H1 (cell line): ENCODE measurements around the gene SELENOV. TPM values are rescaled to one million over a fixed set of nuclear protein-coding genes. Genes with fewer than 3 reads are reported as not detected.

Experiments
- CTCF ChIA-PET: fragments of 300-600 bp; sonication (Branson Sonifier 250); formaldehyde crosslinking; loops from one replicate; lab custom pipeline; 2021; ENCODE audit not compliant: partially characterized antibody; lab: Charles Lee
- POLR2A ChIA-PET: fragments of 300-600 bp; sonication (Branson Sonifier 250); formaldehyde crosslinking; loops from one replicate; lab custom pipeline; 2021; ENCODE audit warnings: inconsistent platforms; ENCODE audit not compliant: partially characterized antibody; lab: Charles Lee
- DNase-seq, 2 experiments: peaks; one replicate each; pipeline versions ENCODE4 v3.0.0 to v3.0.0-alpha.2; 2010 to 2022; ENCODE audit warnings: low spot score in 2 of 2, low read depth in 1 of 2, mixed read lengths in 1 of 2
- FAIRE-seq: peaks from 2 replicates; lab custom pipeline; 2011; peaks lifted over from hg19 to GRCh38; lab: Jason Lieb, UNC
- H2AFZ ChIP-seq: 2 replicates; pipeline ENCODE4 v1.8.1; 2012; ENCODE audit warnings: low read length, inconsistent platforms
- H2AK5ac ChIP-seq: 2 replicates; pipeline ENCODE4 v1.6.1; 2013; ENCODE audit warnings: low read depth, low read length
- H2BK120ac ChIP-seq: replicated peaks from 2 replicates; pipeline ENCODE3; 2013; ENCODE audit warnings: low read depth, low read length, inconsistent platforms
- H2BK12ac ChIP-seq: 2 replicates; pipeline ENCODE4 v1.6.1; 2013; ENCODE audit warnings: low read depth, low read length
- H2BK15ac ChIP-seq: 2 replicates; pipeline ENCODE4 v1.6.1; 2013; ENCODE audit warnings: low read length
- H2BK20ac ChIP-seq: 2 replicates; pipeline ENCODE4 v1.6.1; 2013; ENCODE audit warnings: low read length
- H2BK5ac ChIP-seq: 2 replicates; pipeline ENCODE4 v1.6.1; 2013; ENCODE audit warnings: low read depth, low read length
- H3K14ac ChIP-seq: 2 replicates; pipeline ENCODE4 v1.6.1; 2013; ENCODE audit warnings: inconsistent platforms; ENCODE audit not compliant: insufficient read length
- H3K18ac ChIP-seq: 2 replicates; pipeline ENCODE4 v1.6.1; 2013; ENCODE audit warnings: low read length; ENCODE audit errors: extremely low read depth
- H3K23ac ChIP-seq: 2 replicates; pipeline ENCODE4 v1.6.1; 2013; ENCODE audit warnings: inconsistent platforms; ENCODE audit not compliant: insufficient read length
- H3K23me2 ChIP-seq: 2 replicates; pipeline ENCODE4 v1.6.1; 2013; ENCODE audit warnings: low read depth, low read length
- H3K27ac ChIP-seq: 2 replicates; pipeline ENCODE4 v1.6.1; 2011; ENCODE audit warnings: low read depth, low read length, inconsistent platforms
- H3K27me3 ChIP-seq, 4 experiments: replicated peaks in 1 of 4; 1 replicate in 1 of 4; 2 replicates in 3 of 4; pipeline versions ENCODE4 v1.6.1 to v1.8.1; 2011 to 2013; ENCODE audit warnings: low read length in 3 of 4, mild to moderate bottlenecking in 3 of 4, inconsistent platforms in 2 of 4, mixed read lengths in 2 of 4, moderate library complexity in 1 of 4; ENCODE audit not compliant: control insufficient read depth in 3 of 4, insufficient read depth in 3 of 4; ENCODE audit errors: extremely low read depth in 1 of 4
- H3K36me3 ChIP-seq, 4 experiments: 2 replicates each; pipeline versions ENCODE4 v1.6.1 to v1.8.1; 2011 to 2013; ENCODE audit warnings: mild to moderate bottlenecking in 4 of 4, low read length in 3 of 4, moderate library complexity in 2 of 4, control low read depth in 1 of 4, inconsistent platforms in 1 of 4; ENCODE audit not compliant: insufficient read depth in 4 of 4, control insufficient read depth in 2 of 4
- H3K4ac ChIP-seq: replicated peaks from 2 replicates; pipeline ENCODE3; 2013; ENCODE audit warnings: low read length, low read depth, mixed read lengths, inconsistent platforms; ENCODE audit not compliant: insufficient read length
- H3K4me1 ChIP-seq, 4 experiments: replicated peaks in 1 of 4; 1 replicate in 1 of 4; 2 replicates in 3 of 4; pipeline versions ENCODE4 v1.6.1 to v1.8.1; 2011 to 2013; ENCODE audit warnings: low read length in 3 of 4, inconsistent platforms in 2 of 4, mixed read lengths in 1 of 4; ENCODE audit not compliant: insufficient read depth in 4 of 4, control insufficient read depth in 3 of 4
- H3K4me2 ChIP-seq, 2 experiments: 2 replicates each; pipeline versions ENCODE4 v1.6.1 to v1.8.1; 2011 to 2013; ENCODE audit warnings: low read depth in 2 of 2, low read length in 2 of 2, control low read depth in 1 of 2, inconsistent platforms in 1 of 2, mild to moderate bottlenecking in 1 of 2; ENCODE audit not compliant: insufficient read depth in 1 of 2
- H3K4me3 ChIP-seq, 4 experiments: fragments of 200-600, 300-600 bp in 1 of 4; sonication (generic), shearing (Covaris generic), sonication (Bioruptor Twin) in 1 of 4; 2 replicates each; pipeline versions ENCODE4 v1.5.1 to v1.8.1; 2011 to 2016; ENCODE audit warnings: low read length in 4 of 4, low read depth in 3 of 4, control low read depth in 2 of 4, inconsistent platforms in 2 of 4, mild to moderate bottlenecking in 2 of 4, mixed read lengths in 1 of 4, moderate library complexity in 1 of 4; ENCODE audit not compliant: insufficient read depth in 2 of 4; ENCODE audit errors: extremely low read depth in 1 of 4
- H3K56ac ChIP-seq: replicated peaks from 2 replicates; pipeline ENCODE3; 2013; ENCODE audit warnings: low read depth, mild to moderate bottlenecking, mixed read lengths, low read length, inconsistent platforms; ENCODE audit not compliant: insufficient read length
- H3K79me1 ChIP-seq: 2 replicates; pipeline ENCODE4 v1.6.1; 2013; ENCODE audit warnings: low read depth, low read length, control low read depth
- H3K79me2 ChIP-seq, 2 experiments: 2 replicates each; pipeline versions ENCODE4 v1.6.1 to v1.8.1; 2012 to 2013; ENCODE audit warnings: low read length in 2 of 2, mild to moderate bottlenecking in 2 of 2, inconsistent platforms in 1 of 2; ENCODE audit not compliant: insufficient read depth in 2 of 2, control insufficient read depth in 1 of 2
- H3K9ac ChIP-seq, 4 experiments: replicated peaks in 1 of 4; 1 replicate in 1 of 4; 2 replicates in 3 of 4; pipeline versions ENCODE4 v1.6.1 to v1.8.1; 2011 to 2013; ENCODE audit warnings: low read depth in 3 of 4, low read length in 3 of 4, control low read depth in 2 of 4, mild to moderate bottlenecking in 2 of 4, moderate library complexity in 2 of 4, inconsistent platforms in 1 of 4; ENCODE audit errors: extremely low read depth in 1 of 4
- H3K9me3 ChIP-seq, 2 experiments: 2 replicates each; pipeline versions ENCODE4 v1.6.1 to v1.8.1; 2012 to 2013; ENCODE audit warnings: mild to moderate bottlenecking in 2 of 2, moderate library complexity in 2 of 2, control low read depth in 1 of 2, inconsistent platforms in 1 of 2, low read depth in 1 of 2, low read length in 1 of 2, mixed read lengths in 1 of 2; ENCODE audit not compliant: insufficient read depth in 2 of 2
- H4K20me1 ChIP-seq, 2 experiments: replicated peaks in 1 of 2; 2 replicates each; pipeline versions ENCODE3 to v1.8.1; 2011 to 2013; ENCODE audit warnings: inconsistent platforms in 2 of 2, low read length in 2 of 2, mild to moderate bottlenecking in 1 of 2; ENCODE audit not compliant: insufficient read depth in 2 of 2, control insufficient read depth in 1 of 2
- H4K5ac ChIP-seq: 2 replicates; pipeline ENCODE4 v1.6.1; 2013; ENCODE audit warnings: low read length, low read depth, mixed read lengths, inconsistent platforms; ENCODE audit not compliant: insufficient read length
- H4K8ac ChIP-seq: 2 replicates; pipeline ENCODE4 v1.8.0; 2013; ENCODE audit warnings: mild to moderate bottlenecking, moderate library complexity, low read length, inconsistent platforms; ENCODE audit not compliant: insufficient read depth; ENCODE audit errors: extremely low read depth
- H4K91ac ChIP-seq: replicated peaks from 2 replicates; pipeline ENCODE3; 2013; ENCODE audit warnings: low read length, mixed read lengths, inconsistent platforms; ENCODE audit not compliant: insufficient read length
- WGBS, 2 experiments: shearing (Covaris generic) in 1 of 2; methylation state at CpG; one replicate each; pipeline versions ENCODE4 v1.1.6 to v1.1.7; 2013 to 2015; ENCODE audit warnings: low lambda C conversion rate in 2 of 2, mixed read lengths in 2 of 2, inconsistent platforms in 1 of 2, low coverage in 1 of 2, missing lambda C conversion rate in 1 of 2; ENCODE audit not compliant: insufficient replicate concordance in 2 of 2, insufficient coverage in 1 of 2, insufficient read length in 1 of 2; ENCODE audit errors: extremely low coverage in 1 of 2, missing lambda C conversion rate in 1 of 2; 5-methylcytosine and 5-hydroxymethylcytosine counted together
- polyA plus RNA-seq, 7 experiments: library from polyadenylated mRNA; depleted of rRNA in 3 of 7; stranded (reverse) in 5 of 7; unstranded in 2 of 7; fragments of >200 nt in 5 of 7; fragments of 200-250 nt in 2 of 7; gene quantifications; 1 replicate in 5 of 7; 2 replicates in 1 of 7; 4 replicates in 1 of 7; pipeline versions ENCODE4 v1.2.1 to v1.2.3, GENCODE V29; 2011 to 2013; ENCODE audit warnings: missing spikeins in 2 of 7, mixed read lengths in 2 of 7
- total RNA-seq: library from RNA; stranded (reverse); fragmentation: NEBNext Ultra II Directional; extraction: Animal tissue kit (Norgen Biotek cat#: 25700); gene quantifications from 2 replicates; pipeline ENCODE4 v1.2.1, GENCODE V29; 2021

The SELENOV gene
- total and polyA plus RNA-seq, 2 of the 8 experiments (the other 6 are each of a cell fraction or from before 2014, with no cell fraction given): 8.4 to 10.7 TPM

GRCh38 chr19:39489756-39490155, 25.2 kb upstream of the SELENOV start:
- H2BK5ac ChIP-seq: no peak overlapping the region
- no peak overlapping the region for H3K4ac ChIP-seq
- no peak overlapping the region for H4K8ac ChIP-seq
- H3K14ac ChIP-seq: no peak overlapping the region
- H3K23ac ChIP-seq: no peak overlapping the region
- no peak overlapping the region for H4K5ac ChIP-seq
- H3K79me1 ChIP-seq: no peaks in the 10 kb centered on the region
- DNase-seq: no peak
- ChIA-PET CTCF (interaction anchor here (1.0 to 1.6 kb wide), 5 partner anchors 11 to 186 kb away, joined by 3 to 4 read pairs (median 3); no protein-coding TSS in a partner anchor), POLR2A (interaction anchor here (0.6 to 11.1 kb wide), 6 partner anchors 6 to 43 kb away, joined by 3 to 96 read pairs (median 3); partner anchors contain the start of genes EID2B and TIMM50)
- H3K27ac ChIP-seq: no peak overlapping the region
- H3K4me3 ChIP-seq: no peak overlapping the region
- H4K20me1 ChIP-seq: peaks cover 5 to 9% of the 10 kb centered on the region in 2 experiments
- H2AK5ac ChIP-seq: no peak overlapping the region
- no peak for FAIRE-seq
- no peak overlapping the region for H2BK20ac ChIP-seq
- H2BK15ac ChIP-seq: no peak overlapping the region
- no peak overlapping the region for H4K91ac ChIP-seq
- no peaks in the 10 kb centered on the region for H3K9me3 ChIP-seq
- no peak overlapping the region for H3K18ac ChIP-seq
- H3K79me2 ChIP-seq: no peaks in the 10 kb centered on the region
- peaks cover 11 to 55% (median 39%) of the 10 kb centered on the region in 4 experiments for H3K36me3 ChIP-seq
- no peak overlapping the region for H3K56ac ChIP-seq
- no peak overlapping the region for H2BK120ac ChIP-seq
- no peaks in the 10 kb centered on the region for H3K27me3 ChIP-seq
- H2AFZ ChIP-seq: no peak overlapping the region
- H3K23me2 ChIP-seq: no peaks in the 10 kb centered on the region; the same call in 1 of the 2 replicates
- WGBS, 2 experiments: 93% methylated on average over 10 of the region's 10 CpGs; no CpG with 5 or more reads in 1 of the 2 experiments
- H2BK12ac ChIP-seq: no peak overlapping the region
- no peak overlapping the region for H3K4me2 ChIP-seq
- no peak overlapping the region for H3K9ac ChIP-seq
- peaks cover 0 to 2% (median 0%) of the 10 kb centered on the region in 4 experiments; a peak in 2 of 7 replicates for H3K4me1 ChIP-seq
